GM19468 (cell line): ENCODE measurements around the gene MINDY4.
A peak's percentile ranks its signal among the peaks of the same experiment; 100 is the strongest.

Source experiments
- ATAC-seq: cut with Tn5 transposase; IDR thresholded peaks from one replicate; pipeline ENCODE4 v1.9.1; 2021; ENCODE audit warnings: mild to moderate bottlenecking, moderate library complexity, moderate number of reproducible peaks; ENCODE audit not compliant: unreplicated experiment; ENCODE audit errors: extremely low read depth

MINDY4 gene

GRCh38 chr7:30740417-30741181 lies 30.6 kb upstream of the MINDY4 start:
- peak; percentile 55 for ATAC-seq

DNA sequence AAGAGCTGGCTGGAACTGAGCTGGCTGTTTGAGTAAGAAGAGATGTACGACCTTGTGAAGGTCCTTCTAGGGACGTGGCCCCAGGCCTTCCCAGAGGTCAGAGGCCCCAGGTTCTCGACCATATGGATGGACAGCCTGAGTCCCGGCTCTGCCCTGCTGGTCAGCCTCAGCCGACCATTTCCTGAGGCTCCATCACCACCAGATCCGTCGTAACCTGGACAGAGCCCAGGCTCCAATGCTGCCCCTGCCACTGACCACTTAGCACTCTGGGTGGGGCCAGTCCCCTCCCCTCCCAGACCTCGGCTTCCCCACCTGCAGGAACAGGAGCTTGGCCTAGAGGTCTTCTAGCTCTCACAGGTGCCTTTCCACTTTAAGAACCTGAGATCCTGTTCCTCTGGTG lies 29.9 kb upstream of the MINDY4 start:
- no peak for ATAC-seq

DNA sequence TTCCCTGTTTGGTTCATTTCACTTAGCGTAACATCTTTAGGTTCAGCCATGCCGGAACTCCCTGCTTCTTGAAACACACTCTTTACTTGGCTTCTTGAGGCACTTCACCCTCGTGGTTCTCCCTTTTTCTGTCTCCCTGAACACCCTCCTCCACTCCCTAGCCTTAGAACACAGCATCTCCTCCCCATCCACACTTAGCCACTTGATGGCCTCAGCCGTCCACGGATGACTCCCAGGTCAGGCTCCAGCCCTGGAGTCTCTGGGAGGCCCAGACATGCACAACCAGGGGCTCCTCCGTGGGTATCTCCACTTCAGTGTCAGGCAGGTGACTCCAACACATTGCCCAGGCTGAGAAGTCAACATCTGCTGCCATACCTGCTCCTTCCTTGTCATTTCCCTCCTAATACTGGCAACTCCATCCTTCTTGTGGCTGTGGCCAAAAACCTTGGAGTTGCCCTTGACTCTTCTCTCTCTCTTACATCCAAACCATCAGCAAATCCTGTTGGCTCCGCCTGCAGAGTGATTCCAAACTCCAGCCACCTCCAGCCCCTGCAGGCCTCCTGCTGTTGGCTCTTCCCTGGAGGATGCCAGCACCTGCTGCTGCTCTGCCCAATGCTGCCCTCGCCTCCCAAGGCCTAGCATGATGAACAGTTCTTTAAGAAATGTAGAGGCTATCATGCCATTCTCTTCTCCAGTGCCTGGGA lies 27.7 kb upstream of the MINDY4 start:
- no peak for ATAC-seq

DNA sequence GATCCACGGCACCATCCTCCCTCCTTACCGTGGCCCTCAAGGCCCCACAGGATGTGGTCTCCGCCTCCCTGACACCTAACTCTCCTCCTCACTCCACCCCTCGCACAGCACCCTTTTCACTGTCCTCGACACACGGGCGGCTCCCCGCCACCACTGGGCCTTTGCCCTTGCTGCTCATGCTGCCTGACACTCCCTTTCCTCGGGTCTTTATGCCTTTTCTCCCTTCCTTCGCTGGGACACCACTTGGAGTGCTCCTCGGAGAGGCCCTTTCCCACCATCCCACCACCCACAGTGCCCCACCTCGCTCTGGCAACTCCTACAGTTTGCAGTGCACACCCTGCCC lies 27.2 kb upstream of the MINDY4 start:
- no peak for ATAC-seq

DNA sequence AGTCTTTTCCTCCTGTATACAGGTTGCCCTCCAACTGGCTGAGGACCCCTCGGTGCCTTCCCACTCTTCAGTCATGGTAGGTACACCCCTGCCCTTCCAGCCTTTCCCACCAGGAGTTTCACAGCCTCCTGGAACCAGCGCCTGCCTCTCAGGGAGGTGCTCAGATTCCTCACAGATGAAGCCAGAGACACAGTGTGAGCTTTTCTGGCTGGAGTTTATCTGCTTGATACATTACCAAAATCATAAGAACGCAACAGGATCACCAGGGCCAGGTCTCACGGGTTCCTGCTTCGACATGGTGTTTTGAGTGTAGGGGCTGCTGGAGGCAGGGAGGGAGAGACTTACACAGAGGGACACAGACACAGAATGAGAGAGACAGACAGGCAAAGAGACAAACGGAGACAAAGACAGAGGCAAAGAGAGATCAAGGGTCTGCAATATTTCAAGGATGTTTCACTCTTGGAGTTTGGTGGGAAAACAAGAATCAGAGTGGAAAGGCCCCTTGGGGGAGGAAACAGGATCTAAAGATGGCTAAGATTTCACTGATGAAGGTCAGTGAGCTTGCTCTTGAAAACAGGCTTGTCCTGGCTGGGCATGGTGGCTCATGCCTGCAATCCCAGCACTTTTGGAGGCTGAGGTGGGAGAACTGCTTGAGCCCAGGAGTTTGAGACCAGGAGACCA lies 25.8 kb upstream of the MINDY4 start:
- no peak for ATAC-seq

GRCh38 chr7:30750010-30750409 lies 21.2 kb upstream of the MINDY4 start:
- ATAC-seq, result no peak

DNA sequence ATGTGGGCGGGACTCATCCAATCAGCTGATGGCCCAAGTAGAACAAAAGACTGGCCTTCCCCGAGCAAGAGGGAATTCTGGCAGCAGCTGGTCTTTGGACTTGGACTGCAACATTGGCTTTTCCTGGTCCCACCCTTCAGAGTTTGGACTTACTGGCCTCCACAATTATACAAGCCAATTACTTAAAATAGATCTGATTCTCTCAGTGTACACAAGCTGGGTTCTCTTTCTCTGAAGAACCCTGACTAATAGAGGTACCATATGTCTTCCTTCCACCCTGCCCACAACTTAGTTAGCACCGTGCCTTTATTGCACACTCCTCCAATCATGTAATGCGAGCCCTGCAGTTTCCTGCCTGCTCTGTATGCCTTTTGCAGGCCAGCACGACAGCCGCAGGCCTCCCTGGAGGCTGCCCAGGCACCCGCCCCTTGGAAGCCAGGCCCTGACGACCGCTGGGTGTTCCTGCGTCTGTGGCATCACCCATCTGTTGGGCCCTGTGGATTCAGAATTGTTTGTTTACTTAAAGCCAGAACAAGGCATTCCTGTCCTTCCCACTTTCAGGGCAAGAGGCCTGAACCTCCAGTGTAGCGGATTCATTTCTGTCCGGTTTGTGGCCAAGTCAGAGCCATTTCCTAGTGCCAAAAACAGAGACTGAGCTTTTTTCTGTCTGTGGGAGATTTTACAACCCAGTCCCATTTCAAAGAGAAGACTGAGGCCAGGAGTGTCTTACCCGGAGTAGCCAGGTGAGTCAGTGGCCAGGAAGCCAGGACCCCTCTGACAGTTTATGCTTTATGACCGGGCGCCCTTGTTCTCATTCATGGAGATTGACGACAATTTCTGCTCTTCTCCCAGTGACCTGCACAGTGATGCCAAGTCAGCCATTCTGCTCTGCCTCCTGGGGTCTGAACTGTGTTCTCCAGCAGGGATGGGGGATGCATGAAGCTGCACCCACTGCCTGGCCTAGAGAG lies 20.2 kb upstream of the MINDY4 start:
- ATAC-seq, result no peak

DNA sequence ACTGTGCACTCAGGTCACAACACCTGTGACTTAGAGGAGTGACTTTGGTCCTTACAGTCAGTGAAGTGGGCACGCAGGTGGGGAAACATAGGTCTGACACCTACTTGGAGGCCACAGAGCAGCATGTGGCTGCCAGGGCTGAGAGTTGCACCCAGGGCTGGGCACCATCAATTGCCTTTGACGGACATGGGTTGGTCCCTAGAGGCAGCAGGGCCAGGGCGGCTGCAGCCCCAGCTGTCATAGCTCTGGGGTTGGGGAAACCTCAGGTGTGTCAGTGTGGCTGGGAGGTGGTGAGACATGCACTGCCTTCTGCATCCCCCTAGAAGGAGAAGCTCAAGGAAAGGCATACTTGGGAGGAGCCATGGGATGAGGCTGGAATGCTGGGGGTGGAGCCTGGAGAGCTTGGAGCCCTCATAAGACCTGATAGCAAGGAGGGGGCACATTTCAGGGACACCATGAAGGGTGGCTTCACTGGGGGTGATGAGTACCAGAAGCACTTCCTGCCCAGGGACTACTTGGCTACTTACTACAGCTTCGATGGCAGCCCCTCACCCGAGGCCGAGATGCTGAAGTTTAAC lies 19.4 kb upstream of the MINDY4 start, which contains the start of gene INMT:
TSS of gene INMT (plus strand) at position 440 of the 578 bp plus-strand sequence. CDS start at position 456, 16 bp downstream.
- no peak for ATAC-seq

DNA sequence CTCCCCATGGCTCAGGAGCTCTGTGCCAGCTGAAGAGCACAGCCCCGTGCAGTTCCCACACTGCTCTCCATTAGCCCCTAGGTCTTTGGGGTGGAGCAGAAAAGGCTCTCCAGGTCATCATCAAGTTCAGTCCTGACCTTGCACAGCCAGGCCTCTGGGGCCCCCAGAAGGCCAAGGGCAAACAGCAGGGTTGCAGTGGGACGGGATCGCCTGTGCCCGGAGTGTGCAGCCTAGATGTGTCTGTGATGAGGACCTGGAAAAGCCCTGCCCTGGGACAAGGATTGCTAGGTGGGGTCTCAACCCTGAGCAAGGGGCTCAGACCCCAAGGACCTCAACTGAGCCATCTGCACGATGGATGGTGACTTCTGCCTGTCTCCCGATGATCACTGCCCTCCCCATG lies 18.7 kb upstream of the MINDY4 start:
- no peak for ATAC-seq

GRCh38 chr7:30752979-30753378 lies 18.2 kb upstream of the MINDY4 start:
- no peak for ATAC-seq

DNA sequence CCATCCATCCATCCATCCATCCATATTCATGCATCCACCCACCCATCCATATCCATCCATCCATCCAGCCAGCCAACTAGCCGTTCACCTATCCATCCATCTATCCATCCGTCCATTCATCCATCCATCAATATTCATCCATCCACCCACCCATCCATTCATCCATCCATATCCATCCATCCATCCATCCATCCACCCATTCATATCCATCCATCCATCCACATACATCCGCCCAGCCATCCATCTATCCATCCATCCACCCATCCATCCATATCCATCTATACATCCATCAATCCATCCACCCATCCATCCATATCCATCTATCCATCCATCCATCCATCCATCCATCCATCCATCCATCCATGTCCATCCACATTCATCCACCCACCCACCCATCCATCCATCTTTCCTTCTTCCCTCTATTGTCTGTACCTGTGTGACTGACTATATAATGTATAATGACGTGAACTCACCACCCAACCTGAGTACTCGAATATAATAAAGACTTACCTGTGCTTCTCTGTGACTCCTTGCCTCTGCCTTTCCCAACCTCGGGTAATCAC lies 16.8 kb upstream of the MINDY4 start:
- ATAC-seq, result no peak

- no peak for ATAC-seq
Observed at GRCh38 chr7:30755384-30756154, 15.6 kb upstream of the MINDY4 start.

DNA sequence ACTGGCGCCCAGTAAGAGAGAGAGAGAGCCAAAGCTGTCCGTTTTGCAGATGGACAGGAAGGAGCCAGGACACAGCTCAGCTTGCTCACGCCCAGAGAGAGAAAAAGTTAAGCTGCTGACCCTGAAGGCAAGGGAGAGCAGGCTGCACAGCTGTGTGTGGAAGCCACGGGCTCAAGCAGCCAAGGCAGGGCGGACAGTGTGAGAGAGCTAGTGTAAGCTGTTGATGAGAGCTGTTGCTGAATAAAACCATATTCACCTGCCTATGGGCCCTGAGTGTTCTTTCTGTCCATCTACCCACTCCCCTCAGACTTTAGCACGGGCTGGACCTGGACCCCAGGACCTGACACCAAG lies 13.9 kb upstream of the MINDY4 start:
- ATAC-seq, result no peak

- no peak for ATAC-seq
Observed at GRCh38 chr7:30760514-30761213, 10.6 kb upstream of the MINDY4 start.

- ATAC-seq, result no peak
Observed at GRCh38 chr7:30761214-30762156, 9.7 kb upstream of the MINDY4 start.

- ATAC-seq, result peak; percentile 48
Observed at GRCh38 chr7:30764030-30764975, 6.9 kb upstream of the MINDY4 start.
